HT-29 (cell line): ENCODE results near the gene ADAMTS14. TPM values are rescaled to one million over a fixed set of nuclear protein-coding genes. Genes with fewer than 3 reads are reported as not detected.

Experiments used
- DNase-seq: peaks from one replicate; pipeline ENCODE4 v3.0.0-alpha.2; 2015; ENCODE audit warnings: low spot score
- total RNA-seq: library from RNA; depleted of rRNA; stranded (reverse); fragments of >200 nt; shearing (Covaris generic); gene quantifications from 2 replicates; pipeline ENCODE4 v1.2.3, GENCODE V29; 2014

Gene ADAMTS14
- total RNA-seq, 1 experiment from 2014 or later = 0.15 TPM

- no peak for DNase-seq
Observed at GRCh38 chr10:70729763-70730357, 57.6 kb downstream of the ADAMTS14 start.

GRCh38 chr10:70730955-70731354 is 58.6 kb downstream of the ADAMTS14 start:
- no peak for DNase-seq

- DNase-seq = no peak
Observed at GRCh38 chr10:70732569-70732968, 60.3 kb downstream of the ADAMTS14 start.

- no peak for DNase-seq
Observed at GRCh38 chr10:70733051-70733450, 60.7 kb downstream of the ADAMTS14 start.

DNA sequence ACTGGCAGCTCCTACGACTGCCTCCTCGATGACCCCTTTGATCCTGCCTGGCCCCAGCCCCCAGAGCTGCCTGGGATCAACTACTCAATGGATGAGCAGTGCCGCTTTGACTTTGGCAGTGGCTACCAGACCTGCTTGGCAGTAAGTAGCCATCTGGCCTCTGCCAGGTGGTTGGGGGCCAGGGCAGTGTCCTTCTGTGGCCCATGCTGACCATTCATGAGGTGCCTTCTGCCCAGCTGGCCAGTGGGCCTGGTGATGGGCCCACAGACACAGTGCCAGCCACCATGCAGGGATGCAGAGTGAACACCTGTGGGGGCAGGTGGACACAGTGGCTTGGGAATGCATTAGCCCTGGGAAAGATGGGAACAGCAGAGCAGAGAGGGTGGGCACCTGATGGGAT is 62.9 kb downstream of the ADAMTS14 start:
- DNase-seq = no peak

DNA sequence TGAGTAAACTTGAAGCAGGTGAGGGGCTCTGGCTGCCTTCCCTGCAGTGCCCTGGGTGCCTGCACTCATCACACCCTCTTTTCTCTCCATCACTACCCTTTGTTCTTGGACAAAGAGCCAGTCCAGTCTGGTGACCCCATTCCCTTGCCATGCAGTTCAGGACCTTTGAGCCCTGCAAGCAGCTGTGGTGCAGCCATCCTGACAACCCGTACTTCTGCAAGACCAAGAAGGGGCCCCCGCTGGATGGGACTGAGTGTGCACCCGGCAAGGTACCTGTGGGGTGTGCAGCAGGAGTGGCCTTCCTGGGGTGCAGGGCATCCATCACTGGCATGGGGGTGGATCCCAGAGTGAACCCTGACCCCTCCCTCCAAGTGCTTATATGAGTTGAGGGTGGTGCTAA is 64.2 kb downstream of the ADAMTS14 start:
- no peak for DNase-seq

DNA sequence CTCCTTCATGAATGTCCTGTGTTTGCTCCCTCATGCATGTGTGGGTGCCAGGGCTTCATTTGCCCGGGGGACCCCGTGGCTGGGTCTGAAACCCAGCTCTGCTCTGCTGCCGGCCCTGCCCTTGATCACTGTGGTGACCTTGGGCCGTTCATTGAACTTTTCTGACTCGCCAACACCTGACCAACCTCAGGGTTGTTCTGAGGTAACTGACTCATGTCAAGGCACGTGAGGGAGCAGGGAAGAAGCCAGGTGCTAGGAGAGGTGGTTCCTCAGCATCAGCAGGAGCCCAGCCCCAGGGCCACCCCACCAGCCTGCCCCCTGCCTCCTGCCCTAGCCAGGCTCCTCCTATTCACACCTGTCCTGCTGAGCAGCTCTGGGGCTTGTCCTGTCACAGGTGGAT is 64.9 kb downstream of the ADAMTS14 start:
- no peak for DNase-seq

DNA sequence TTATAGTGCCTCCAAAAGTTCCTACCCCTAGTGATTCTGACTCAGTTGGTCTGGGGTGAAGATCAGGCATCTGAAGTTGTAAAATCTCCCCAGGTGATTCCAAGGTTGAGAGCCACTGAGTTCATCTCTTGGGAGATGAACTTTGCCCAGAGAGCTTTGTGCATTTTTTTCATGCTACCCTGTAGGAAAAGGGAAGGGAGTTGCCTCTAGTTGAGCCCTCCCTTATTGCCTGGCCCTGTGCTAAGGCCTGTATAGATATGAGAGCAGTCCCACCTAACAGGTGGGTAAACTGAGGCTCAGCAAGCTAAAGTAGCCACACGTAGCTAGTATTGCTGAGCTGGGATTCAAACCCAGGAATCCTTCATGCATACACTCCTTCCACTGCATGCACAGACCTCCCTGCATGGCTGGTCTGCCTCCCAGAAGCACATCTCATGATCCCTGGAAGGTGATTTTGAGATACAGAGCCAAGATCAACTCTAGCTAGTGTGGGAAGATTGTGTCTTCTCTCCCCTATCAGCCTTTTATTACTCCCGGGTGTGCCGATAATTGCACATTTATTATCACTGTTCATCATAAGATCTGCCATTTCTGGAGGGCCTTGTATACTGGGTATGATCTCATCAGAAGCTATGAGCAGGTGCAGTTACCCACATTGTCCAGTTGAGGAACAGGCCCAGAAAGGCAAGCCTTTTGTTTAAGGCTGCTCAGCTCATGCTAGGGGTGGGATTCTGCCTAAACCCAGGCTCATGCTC is 65.9 kb downstream of the ADAMTS14 start:
- DNase-seq = no peak

DNA sequence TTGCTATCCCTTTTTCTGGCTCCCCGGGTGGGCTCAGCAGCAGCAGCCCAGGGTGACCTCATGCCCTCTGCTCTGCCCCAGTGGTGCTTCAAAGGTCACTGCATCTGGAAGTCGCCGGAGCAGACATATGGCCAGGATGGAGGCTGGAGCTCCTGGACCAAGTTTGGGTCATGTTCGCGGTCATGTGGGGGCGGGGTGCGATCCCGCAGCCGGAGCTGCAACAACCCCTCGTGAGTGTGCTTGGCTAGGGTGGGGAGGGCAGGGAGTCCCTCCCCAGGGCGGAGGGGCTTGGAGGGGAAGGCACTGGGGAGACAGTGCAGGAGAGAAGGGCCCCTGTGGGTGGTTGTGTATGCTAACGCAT is 66.4 kb downstream of the ADAMTS14 start:
- no peak for DNase-seq

GRCh38 chr10:70740406-70741288 is 68.3 kb downstream of the ADAMTS14 start:
- no peak for DNase-seq

- no peak for DNase-seq
Observed at GRCh38 chr10:70742537-70743429, 70.5 kb downstream of the ADAMTS14 start.

GRCh38 chr10:70743430-70743788 is 71.1 kb downstream of the ADAMTS14 start:
- DNase-seq = no peak

GRCh38 chr10:70743879-70744278 is 71.6 kb downstream of the ADAMTS14 start:
- no peak for DNase-seq

DNA sequence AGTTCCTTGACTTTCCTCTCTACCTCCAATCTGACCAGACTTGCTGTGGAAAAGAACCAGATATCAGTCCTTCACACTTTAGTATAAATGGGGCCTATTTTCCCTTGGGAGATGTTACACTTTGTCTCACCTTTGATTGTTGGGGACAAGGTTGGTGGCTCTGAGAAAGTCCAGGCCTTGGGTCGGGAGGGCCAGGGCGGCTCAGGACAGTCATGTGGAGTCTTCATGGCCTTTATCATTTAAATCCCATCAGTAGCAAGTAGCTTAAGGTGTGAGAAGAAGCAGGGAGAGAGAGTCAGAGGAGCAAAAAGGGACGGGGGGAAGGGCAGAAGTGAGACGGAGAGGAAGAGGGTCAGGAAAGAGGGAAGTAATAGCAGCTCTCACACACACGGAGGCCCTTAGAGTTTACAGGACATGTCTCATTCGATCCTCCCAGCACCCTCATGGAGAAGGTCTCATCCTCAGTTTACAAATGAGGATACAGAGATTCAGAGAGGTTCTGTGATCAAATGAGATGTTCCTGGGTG is 72.4 kb downstream of the ADAMTS14 start:
- no peak for DNase-seq

DNA sequence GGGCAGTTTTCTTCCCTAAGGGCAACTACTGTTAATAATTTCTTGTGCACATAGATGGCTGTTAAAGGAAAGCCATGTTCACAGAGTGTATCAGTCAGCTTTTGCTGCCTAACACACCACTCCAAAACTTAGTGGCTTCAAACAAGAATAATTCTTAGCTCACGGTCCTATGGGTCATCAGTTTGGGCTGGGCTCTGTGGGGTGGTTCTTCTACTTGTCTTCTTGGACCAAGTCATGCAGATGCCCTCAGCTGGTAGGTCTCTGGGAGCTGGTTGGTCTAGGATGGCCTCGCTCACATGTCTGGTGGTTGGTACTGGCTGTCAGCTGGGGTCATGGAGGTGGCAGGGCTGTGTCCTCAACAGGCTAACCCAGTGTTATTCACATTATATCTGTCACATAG is 73.2 kb downstream of the ADAMTS14 start:
- no peak for DNase-seq

GRCh38 chr10:70747192-70747965 is 75.1 kb downstream of the ADAMTS14 start:
- no peak for DNase-seq

- no peak for DNase-seq
Observed at GRCh38 chr10:70748305-70748704, 76.0 kb downstream of the ADAMTS14 start.

DNA sequence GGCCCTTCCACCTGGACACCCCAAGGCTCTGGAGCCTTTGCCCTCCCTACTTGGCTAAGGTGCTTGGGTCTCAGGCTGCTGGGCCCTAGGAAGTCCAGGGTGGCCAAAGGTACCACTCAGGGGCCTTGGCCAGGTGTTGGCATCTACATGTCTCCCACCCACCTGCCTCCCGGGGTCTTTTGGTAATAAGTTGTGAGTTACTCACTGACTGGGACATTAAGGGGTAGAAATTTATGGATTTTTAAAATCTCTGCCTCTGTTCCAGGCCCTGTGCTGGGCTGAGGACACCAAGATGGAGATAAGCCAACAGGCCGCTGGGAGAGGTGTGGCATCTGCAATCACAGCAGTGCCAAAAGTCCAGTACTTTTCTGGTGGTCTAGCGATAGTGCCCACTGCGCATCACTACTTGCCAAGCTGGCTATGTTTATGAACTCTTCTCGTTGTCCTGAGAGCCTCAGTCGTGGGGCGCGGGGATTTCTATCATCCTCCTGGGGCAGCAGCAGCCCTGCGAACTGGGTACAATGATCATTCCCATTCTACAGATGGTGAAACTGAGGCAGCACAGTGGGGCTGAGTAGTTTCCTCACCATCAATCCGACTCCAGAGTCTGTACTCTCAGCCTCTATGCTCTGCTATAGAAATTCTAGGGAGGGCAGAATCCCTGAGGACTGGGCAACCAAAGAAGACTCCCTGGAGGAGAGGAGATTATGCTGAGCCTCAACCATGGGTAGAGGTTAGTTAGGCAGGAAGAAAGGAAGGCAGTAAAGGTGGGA is 76.7 kb downstream of the ADAMTS14 start:
- no peak for DNase-seq

GRCh38 chr10:70749756-70750155 is 77.5 kb downstream of the ADAMTS14 start:
- no peak for DNase-seq
